Epithelial cell of esophagus (primary cell): ENCODE measurements around the gene MGAT5B.
A peak's percentile ranks its signal among the peaks of the same experiment; 100 is the strongest.

Experiments
- DNase-seq: peaks from one replicate; pipeline ENCODE4 v3.0.0; 2010; ENCODE audit warnings: low read depth
- H3K4me3 ChIP-seq: 2 replicates; pipeline ENCODE4 v1.5.1; 2011; ENCODE audit warnings: mild to moderate bottlenecking, low read length, control low read depth
- CTCF ChIP-seq: IDR thresholded peaks from 2 replicates; pipeline ENCODE4 v1.5.1; 2011; ENCODE audit warnings: low read depth, mild to moderate bottlenecking, low read length, control low read depth, inconsistent platforms; ENCODE audit not compliant: insufficient read depth; ENCODE audit errors: missing control alignments

The MGAT5B gene, protein sequence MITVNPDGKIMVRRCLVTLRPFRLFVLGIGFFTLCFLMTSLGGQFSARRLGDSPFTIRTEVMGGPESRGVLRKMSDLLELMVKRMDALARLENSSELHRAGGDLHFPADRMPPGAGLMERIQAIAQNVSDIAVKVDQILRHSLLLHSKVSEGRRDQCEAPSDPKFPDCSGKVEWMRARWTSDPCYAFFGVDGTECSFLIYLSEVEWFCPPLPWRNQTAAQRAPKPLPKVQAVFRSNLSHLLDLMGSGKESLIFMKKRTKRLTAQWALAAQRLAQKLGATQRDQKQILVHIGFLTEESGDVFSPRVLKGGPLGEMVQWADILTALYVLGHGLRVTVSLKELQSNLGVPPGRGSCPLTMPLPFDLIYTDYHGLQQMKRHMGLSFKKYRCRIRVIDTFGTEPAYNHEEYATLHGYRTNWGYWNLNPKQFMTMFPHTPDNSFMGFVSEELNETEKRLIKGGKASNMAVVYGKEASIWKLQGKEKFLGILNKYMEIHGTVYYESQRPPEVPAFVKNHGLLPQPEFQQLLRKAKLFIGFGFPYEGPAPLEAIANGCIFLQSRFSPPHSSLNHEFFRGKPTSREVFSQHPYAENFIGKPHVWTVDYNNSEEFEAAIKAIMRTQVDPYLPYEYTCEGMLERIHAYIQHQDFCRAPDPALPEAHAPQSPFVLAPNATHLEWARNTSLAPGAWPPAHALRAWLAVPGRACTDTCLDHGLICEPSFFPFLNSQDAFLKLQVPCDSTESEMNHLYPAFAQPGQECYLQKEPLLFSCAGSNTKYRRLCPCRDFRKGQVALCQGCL

GRCh38 chr17:76868176-76868668 is at the start of gene MGAT5B:
Gene MGAT5B, plus strand, starts transcription at chr17:76868404. Its CDS starts 626 bp downstream, at chr17:76869030.
- peak; percentile 76 for DNase-seq
- no peak within 1 kb of the TSS for H3K4me3 ChIP-seq
- TF ChIP-seq CTCF, result peak; percentile 27

GRCh38 chr17:76820039-76820438 is 48.2 kb upstream of the MGAT5B start:
- no peak for TF ChIP-seq CTCF
- no peak for DNase-seq

GRCh38 chr17:76820561-76820960 is 47.6 kb upstream of the MGAT5B start:
- no peak overlapping the region for H3K4me3 ChIP-seq
- no peak for DNase-seq
- no peak for TF ChIP-seq CTCF

More at GRCh38 chr17:76820039-76820438, 48.2 kb upstream of the MGAT5B start:
- H3K4me3 ChIP-seq, result no peak overlapping the region

- no peak overlapping the region for H3K4me3 ChIP-seq
- TF ChIP-seq CTCF, result no peak
- DNase-seq, result no peak
Observed at GRCh38 chr17:76822184-76822778, 45.9 kb upstream of the MGAT5B start.

GRCh38 chr17:76824093-76824492 is 44.1 kb upstream of the MGAT5B start:
- no peak for DNase-seq
- no peak overlapping the region for H3K4me3 ChIP-seq
- TF ChIP-seq CTCF, result no peak

- H3K4me3 ChIP-seq, result no peak overlapping the region
- DNase-seq, result no peak
- no peak for TF ChIP-seq CTCF
Observed at GRCh38 chr17:76826330-76827068, 41.7 kb upstream of the MGAT5B start.
